Liver (tissue), 3 donors: ENCODE measurements around the gene MGAT4A.

Experiments
- SP1 ChIP-seq: IDR thresholded peaks from 2 replicates; pipeline ENCODE4 v1.6.1; 2018; ENCODE audit warnings: antibody characterized with exemption, mild to moderate bottlenecking
- TAF1 ChIP-seq: conservative IDR thresholded peaks from 2 replicates; pipeline ENCODE4 v1.6.1; 2016; ENCODE audit warnings: antibody characterized with exemption, mild to moderate bottlenecking
- YY1 ChIP-seq: IDR thresholded peaks from 2 replicates; pipeline ENCODE4 v1.6.1; 2016; ENCODE audit warnings: antibody characterized with exemption, mild to moderate bottlenecking
- TF ChIP-seq, protein P1 (sequence below): fragments of 150-350 bp; IDR thresholded peaks from 2 replicates; pipeline ENCODE4 v1.5.1; 2017; ENCODE audit warnings: improper control_type of control experiment, low read depth, low read length; ENCODE audit not compliant: missing input control
- donor health status: healthy.
- donor health status: healthy.

DNA sequence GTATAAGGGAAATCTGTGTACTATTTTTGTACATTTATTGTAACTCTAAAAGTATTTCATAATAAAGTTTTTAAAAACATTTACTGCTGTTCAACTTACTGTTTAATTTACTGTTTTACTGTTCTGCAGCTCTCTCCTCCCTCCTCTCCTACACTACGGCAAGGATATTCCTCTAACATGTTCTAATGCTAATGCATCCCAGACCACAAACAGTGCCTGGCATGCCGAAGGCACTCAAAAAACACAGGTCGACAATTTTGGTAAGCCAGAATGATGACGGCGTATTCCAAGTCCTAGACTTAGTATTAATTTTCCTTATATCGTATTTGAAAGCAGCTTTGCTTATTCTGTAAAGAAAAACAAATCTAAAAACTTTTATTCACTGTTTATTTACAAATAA lies 13.3 kb downstream of the MGAT4A start:
- TF ChIP-seq SP1 (no peak), TAF1 (no peak), YY1 (no peak)
- TF ChIP-seq, protein P1, sequence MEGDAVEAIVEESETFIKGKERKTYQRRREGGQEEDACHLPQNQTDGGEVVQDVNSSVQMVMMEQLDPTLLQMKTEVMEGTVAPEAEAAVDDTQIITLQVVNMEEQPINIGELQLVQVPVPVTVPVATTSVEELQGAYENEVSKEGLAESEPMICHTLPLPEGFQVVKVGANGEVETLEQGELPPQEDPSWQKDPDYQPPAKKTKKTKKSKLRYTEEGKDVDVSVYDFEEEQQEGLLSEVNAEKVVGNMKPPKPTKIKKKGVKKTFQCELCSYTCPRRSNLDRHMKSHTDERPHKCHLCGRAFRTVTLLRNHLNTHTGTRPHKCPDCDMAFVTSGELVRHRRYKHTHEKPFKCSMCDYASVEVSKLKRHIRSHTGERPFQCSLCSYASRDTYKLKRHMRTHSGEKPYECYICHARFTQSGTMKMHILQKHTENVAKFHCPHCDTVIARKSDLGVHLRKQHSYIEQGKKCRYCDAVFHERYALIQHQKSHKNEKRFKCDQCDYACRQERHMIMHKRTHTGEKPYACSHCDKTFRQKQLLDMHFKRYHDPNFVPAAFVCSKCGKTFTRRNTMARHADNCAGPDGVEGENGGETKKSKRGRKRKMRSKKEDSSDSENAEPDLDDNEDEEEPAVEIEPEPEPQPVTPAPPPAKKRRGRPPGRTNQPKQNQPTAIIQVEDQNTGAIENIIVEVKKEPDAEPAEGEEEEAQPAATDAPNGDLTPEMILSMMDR: no peak
